H1 (cell line): ENCODE data around the gene TMEM39A. TPM values are rescaled to one million over a fixed set of nuclear protein-coding genes. Genes with fewer than 3 reads are reported as not detected.

ENCODE experiments used
- CTCF ChIA-PET: fragments of 300-600 bp; sonication (Branson Sonifier 250); formaldehyde crosslinking; loops from one replicate; lab custom pipeline; 2021; ENCODE audit not compliant: partially characterized antibody; lab: Charles Lee
- POLR2A ChIA-PET: fragments of 300-600 bp; sonication (Branson Sonifier 250); formaldehyde crosslinking; loops from one replicate; lab custom pipeline; 2021; ENCODE audit warnings: inconsistent platforms; ENCODE audit not compliant: partially characterized antibody; lab: Charles Lee
- DNase-seq, 2 experiments: peaks; one replicate each; pipeline versions ENCODE4 v3.0.0 to v3.0.0-alpha.2; 2010 to 2022; ENCODE audit warnings: low spot score in 2 of 2, low read depth in 1 of 2, mixed read lengths in 1 of 2
- FAIRE-seq: peaks from 2 replicates; lab custom pipeline; 2011; peaks lifted over from hg19 to GRCh38; lab: Jason Lieb, UNC
- H2AFZ ChIP-seq: 2 replicates; pipeline ENCODE4 v1.8.1; 2012; ENCODE audit warnings: low read length, inconsistent platforms
- H2AK5ac ChIP-seq: 2 replicates; pipeline ENCODE4 v1.6.1; 2013; ENCODE audit warnings: low read depth, low read length
- H2BK120ac ChIP-seq: replicated peaks from 2 replicates; pipeline ENCODE3; 2013; ENCODE audit warnings: low read depth, low read length, inconsistent platforms
- H2BK12ac ChIP-seq: 2 replicates; pipeline ENCODE4 v1.6.1; 2013; ENCODE audit warnings: low read depth, low read length
- H2BK15ac ChIP-seq: 2 replicates; pipeline ENCODE4 v1.6.1; 2013; ENCODE audit warnings: low read length
- H2BK20ac ChIP-seq: 2 replicates; pipeline ENCODE4 v1.6.1; 2013; ENCODE audit warnings: low read length
- H2BK5ac ChIP-seq: 2 replicates; pipeline ENCODE4 v1.6.1; 2013; ENCODE audit warnings: low read depth, low read length
- H3K14ac ChIP-seq: 2 replicates; pipeline ENCODE4 v1.6.1; 2013; ENCODE audit warnings: inconsistent platforms; ENCODE audit not compliant: insufficient read length
- H3K18ac ChIP-seq: 2 replicates; pipeline ENCODE4 v1.6.1; 2013; ENCODE audit warnings: low read length; ENCODE audit errors: extremely low read depth
- H3K23ac ChIP-seq: 2 replicates; pipeline ENCODE4 v1.6.1; 2013; ENCODE audit warnings: inconsistent platforms; ENCODE audit not compliant: insufficient read length
- H3K23me2 ChIP-seq: 2 replicates; pipeline ENCODE4 v1.6.1; 2013; ENCODE audit warnings: low read depth, low read length
- H3K27ac ChIP-seq: 2 replicates; pipeline ENCODE4 v1.6.1; 2011; ENCODE audit warnings: low read depth, low read length, inconsistent platforms
- H3K27me3 ChIP-seq, 4 experiments: replicated peaks in 1 of 4; 1 replicate in 1 of 4; 2 replicates in 3 of 4; pipeline versions ENCODE4 v1.6.1 to v1.8.1; 2011 to 2013; ENCODE audit warnings: low read length in 3 of 4, mild to moderate bottlenecking in 3 of 4, inconsistent platforms in 2 of 4, mixed read lengths in 2 of 4, moderate library complexity in 1 of 4; ENCODE audit not compliant: control insufficient read depth in 3 of 4, insufficient read depth in 3 of 4; ENCODE audit errors: extremely low read depth in 1 of 4
- H3K36me3 ChIP-seq, 4 experiments: 2 replicates each; pipeline versions ENCODE4 v1.6.1 to v1.8.1; 2011 to 2013; ENCODE audit warnings: mild to moderate bottlenecking in 4 of 4, low read length in 3 of 4, moderate library complexity in 2 of 4, control low read depth in 1 of 4, inconsistent platforms in 1 of 4; ENCODE audit not compliant: insufficient read depth in 4 of 4, control insufficient read depth in 2 of 4
- H3K4ac ChIP-seq: replicated peaks from 2 replicates; pipeline ENCODE3; 2013; ENCODE audit warnings: low read length, low read depth, mixed read lengths, inconsistent platforms; ENCODE audit not compliant: insufficient read length
- H3K4me1 ChIP-seq, 4 experiments: replicated peaks in 1 of 4; 1 replicate in 1 of 4; 2 replicates in 3 of 4; pipeline versions ENCODE4 v1.6.1 to v1.8.1; 2011 to 2013; ENCODE audit warnings: low read length in 3 of 4, inconsistent platforms in 2 of 4, mixed read lengths in 1 of 4; ENCODE audit not compliant: insufficient read depth in 4 of 4, control insufficient read depth in 3 of 4
- H3K4me2 ChIP-seq, 2 experiments: 2 replicates each; pipeline versions ENCODE4 v1.6.1 to v1.8.1; 2011 to 2013; ENCODE audit warnings: low read depth in 2 of 2, low read length in 2 of 2, control low read depth in 1 of 2, inconsistent platforms in 1 of 2, mild to moderate bottlenecking in 1 of 2; ENCODE audit not compliant: insufficient read depth in 1 of 2
- H3K4me3 ChIP-seq, 4 experiments: fragments of 200-600, 300-600 bp in 1 of 4; sonication (generic), shearing (Covaris generic), sonication (Bioruptor Twin) in 1 of 4; 2 replicates each; pipeline versions ENCODE4 v1.5.1 to v1.8.1; 2011 to 2016; ENCODE audit warnings: low read length in 4 of 4, low read depth in 3 of 4, control low read depth in 2 of 4, inconsistent platforms in 2 of 4, mild to moderate bottlenecking in 2 of 4, mixed read lengths in 1 of 4, moderate library complexity in 1 of 4; ENCODE audit not compliant: insufficient read depth in 2 of 4; ENCODE audit errors: extremely low read depth in 1 of 4
- H3K56ac ChIP-seq: replicated peaks from 2 replicates; pipeline ENCODE3; 2013; ENCODE audit warnings: low read depth, mild to moderate bottlenecking, mixed read lengths, low read length, inconsistent platforms; ENCODE audit not compliant: insufficient read length
- H3K79me1 ChIP-seq: 2 replicates; pipeline ENCODE4 v1.6.1; 2013; ENCODE audit warnings: low read depth, low read length, control low read depth
- H3K79me2 ChIP-seq, 2 experiments: 2 replicates each; pipeline versions ENCODE4 v1.6.1 to v1.8.1; 2012 to 2013; ENCODE audit warnings: low read length in 2 of 2, mild to moderate bottlenecking in 2 of 2, inconsistent platforms in 1 of 2; ENCODE audit not compliant: insufficient read depth in 2 of 2, control insufficient read depth in 1 of 2
- H3K9ac ChIP-seq, 4 experiments: replicated peaks in 1 of 4; 1 replicate in 1 of 4; 2 replicates in 3 of 4; pipeline versions ENCODE4 v1.6.1 to v1.8.1; 2011 to 2013; ENCODE audit warnings: low read depth in 3 of 4, low read length in 3 of 4, control low read depth in 2 of 4, mild to moderate bottlenecking in 2 of 4, moderate library complexity in 2 of 4, inconsistent platforms in 1 of 4; ENCODE audit errors: extremely low read depth in 1 of 4
- H3K9me3 ChIP-seq, 2 experiments: 2 replicates each; pipeline versions ENCODE4 v1.6.1 to v1.8.1; 2012 to 2013; ENCODE audit warnings: mild to moderate bottlenecking in 2 of 2, moderate library complexity in 2 of 2, control low read depth in 1 of 2, inconsistent platforms in 1 of 2, low read depth in 1 of 2, low read length in 1 of 2, mixed read lengths in 1 of 2; ENCODE audit not compliant: insufficient read depth in 2 of 2
- H4K20me1 ChIP-seq, 2 experiments: replicated peaks in 1 of 2; 2 replicates each; pipeline versions ENCODE3 to v1.8.1; 2011 to 2013; ENCODE audit warnings: inconsistent platforms in 2 of 2, low read length in 2 of 2, mild to moderate bottlenecking in 1 of 2; ENCODE audit not compliant: insufficient read depth in 2 of 2, control insufficient read depth in 1 of 2
- H4K5ac ChIP-seq: 2 replicates; pipeline ENCODE4 v1.6.1; 2013; ENCODE audit warnings: low read length, low read depth, mixed read lengths, inconsistent platforms; ENCODE audit not compliant: insufficient read length
- H4K8ac ChIP-seq: 2 replicates; pipeline ENCODE4 v1.8.0; 2013; ENCODE audit warnings: mild to moderate bottlenecking, moderate library complexity, low read length, inconsistent platforms; ENCODE audit not compliant: insufficient read depth; ENCODE audit errors: extremely low read depth
- H4K91ac ChIP-seq: replicated peaks from 2 replicates; pipeline ENCODE3; 2013; ENCODE audit warnings: low read length, mixed read lengths, inconsistent platforms; ENCODE audit not compliant: insufficient read length
- BACH1 ChIP-seq: IDR thresholded peaks from 2 replicates; pipeline ENCODE4 v1.6.1; 2012; ENCODE audit warnings: low read length, improper control_type of control experiment
- JUN ChIP-seq: IDR thresholded peaks from 2 replicates; pipeline ENCODE4 v1.6.1; 2011; ENCODE audit warnings: low read depth, mild to moderate bottlenecking, improper control_type of control experiment, low read length
- KDM4A ChIP-seq: IDR thresholded peaks from one replicate; pipeline ENCODE4 v1.7.1; 2012; ENCODE audit warnings: low read depth, mild to moderate bottlenecking, moderate library complexity, low read length, inconsistent platforms; ENCODE audit not compliant: severe bottlenecking
- NRF1 ChIP-seq: IDR thresholded peaks from 2 replicates; pipeline ENCODE4 v1.6.1; 2011; ENCODE audit warnings: mild to moderate bottlenecking, low read depth, low read length, improper control_type of control experiment
- PHF8 ChIP-seq: fragments of 200-600 bp; sonication (generic); conservative IDR thresholded peaks from 2 replicates; pipeline ENCODE4 v1.7.1; 2012; ENCODE audit warnings: low read depth, mild to moderate bottlenecking, inconsistent platforms, low read length, moderate library complexity
- POU5F1 ChIP-seq: IDR thresholded peaks from 2 replicates; pipeline ENCODE4 v1.6.1; 2011; ENCODE audit warnings: low read depth, mild to moderate bottlenecking, low read length, moderate library complexity
- RFX5 ChIP-seq: IDR thresholded peaks from 2 replicates; pipeline ENCODE4 v1.6.1; 2011; ENCODE audit warnings: low read depth, low read length, improper control_type of control experiment, borderline replicate concordance
- SIN3A ChIP-seq, 2 experiments: IDR thresholded peaks in 1 of 2; conservative IDR thresholded peaks in 1 of 2; 2 replicates each; pipeline ENCODE4 v1.6.1; 2011 to 2012; ENCODE audit warnings: low read length in 2 of 2, improper control_type of control experiment in 1 of 2, low read depth in 1 of 2, mild to moderate bottlenecking in 1 of 2
- SIRT6 ChIP-seq: IDR thresholded peaks from one replicate; pipeline ENCODE4 v1.7.1; 2012; ENCODE audit warnings: low read length, inconsistent platforms
- SP2 ChIP-seq: IDR thresholded peaks from 2 replicates; pipeline ENCODE4 v1.6.1; 2012; ENCODE audit warnings: mild to moderate bottlenecking, low read length, inconsistent platforms
- SRF ChIP-seq: IDR thresholded peaks from 2 replicates; pipeline ENCODE4 v1.6.1; 2011; ENCODE audit warnings: mild to moderate bottlenecking, low read depth, low read length, moderate library complexity
- TBP ChIP-seq: IDR thresholded peaks from 2 replicates; pipeline ENCODE4 v1.6.1; 2011; ENCODE audit warnings: low read depth, low read length, improper control_type of control experiment
- YY1 ChIP-seq: IDR thresholded peaks from 2 replicates; pipeline ENCODE4 v1.6.1; 2011; ENCODE audit warnings: low read depth, mild to moderate bottlenecking, low read length
- WGBS, 2 experiments: shearing (Covaris generic) in 1 of 2; methylation state at CpG; one replicate each; pipeline versions ENCODE4 v1.1.6 to v1.1.7; 2013 to 2015; ENCODE audit warnings: low lambda C conversion rate in 2 of 2, mixed read lengths in 2 of 2, inconsistent platforms in 1 of 2, low coverage in 1 of 2, missing lambda C conversion rate in 1 of 2; ENCODE audit not compliant: insufficient replicate concordance in 2 of 2, insufficient coverage in 1 of 2, insufficient read length in 1 of 2; ENCODE audit errors: extremely low coverage in 1 of 2, missing lambda C conversion rate in 1 of 2; 5-methylcytosine and 5-hydroxymethylcytosine counted together
- polyA plus RNA-seq, 7 experiments: library from polyadenylated mRNA; depleted of rRNA in 3 of 7; stranded (reverse) in 5 of 7; unstranded in 2 of 7; fragments of >200 nt in 5 of 7; fragments of 200-250 nt in 2 of 7; gene quantifications; 1 replicate in 5 of 7; 2 replicates in 1 of 7; 4 replicates in 1 of 7; pipeline versions ENCODE4 v1.2.1 to v1.2.3, GENCODE V29; 2011 to 2013; ENCODE audit warnings: missing spikeins in 2 of 7, mixed read lengths in 2 of 7
- total RNA-seq: library from RNA; stranded (reverse); fragmentation: NEBNext Ultra II Directional; extraction: Animal tissue kit (Norgen Biotek cat#: 25700); gene quantifications from 2 replicates; pipeline ENCODE4 v1.2.1, GENCODE V29; 2021
- TF ChIP-seq, protein P1 (sequence below): IDR thresholded peaks from 2 replicates; pipeline ENCODE4 v1.6.1; 2012; ENCODE audit warnings: inconsistent platforms

The TMEM39A gene
- total and polyA plus RNA-seq, 2 of the 8 experiments (the other 6 are each of a cell fraction or from before 2014, with no cell fraction given): 26.8 to 36.1 TPM

DNA sequence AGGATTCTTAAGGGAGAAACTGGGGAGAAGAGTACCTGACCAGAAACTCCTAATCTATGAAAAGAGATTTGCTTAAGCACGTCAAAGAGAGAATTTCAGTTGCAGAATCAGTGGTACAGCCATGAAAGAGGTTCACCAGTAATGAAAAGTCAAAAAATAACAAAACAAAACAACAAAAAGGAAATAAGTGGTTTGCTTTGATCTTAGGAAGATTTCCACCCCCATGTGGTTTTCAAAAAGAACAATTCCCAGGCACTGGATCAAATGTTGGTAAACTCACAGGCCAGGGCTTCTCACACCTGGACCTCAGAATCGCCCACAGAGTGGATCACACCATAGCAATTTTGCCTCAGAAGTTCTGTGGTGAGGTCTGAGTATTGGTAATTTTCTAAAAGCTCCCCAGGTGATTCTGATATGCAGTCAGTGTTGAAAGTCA, 67.5 kb downstream of the TMEM39A start:
- H3K4me1 ChIP-seq: peaks cover 2 to 17% (median 9%) of the 10 kb centered on the region in 4 experiments; a peak in 6 of 7 replicates
- CTCF ChIA-PET: interaction anchor here (0.9 to 1.5 kb wide), 6 partner anchors 10 to 512 kb away, joined by 3 to 8 read pairs (median 3); no protein-coding TSS in a partner anchor
- TF ChIP-seq, protein P1, sequence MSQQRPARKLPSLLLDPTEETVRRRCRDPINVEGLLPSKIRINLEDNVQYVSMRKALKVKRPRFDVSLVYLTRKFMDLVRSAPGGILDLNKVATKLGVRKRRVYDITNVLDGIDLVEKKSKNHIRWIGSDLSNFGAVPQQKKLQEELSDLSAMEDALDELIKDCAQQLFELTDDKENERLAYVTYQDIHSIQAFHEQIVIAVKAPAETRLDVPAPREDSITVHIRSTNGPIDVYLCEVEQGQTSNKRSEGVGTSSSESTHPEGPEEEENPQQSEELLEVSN: no peak
- TF ChIP-seq NRF1 (no peak), SP2 (no peak), PHF8 (no peak), KDM4A (no peak), SIN3A (conservative IDR thresholded peaks at IDR 0.05 in 1 of 2, IDR thresholded peaks at IDR 0.05 in 1 of 2; ENCODE audit: low read depth in 1 of 2, low read length in 2 of 2) (no peak), TBP (no peak), SIRT6 (no peak), YY1 (no peak), JUN (no peak), SRF (no peak), POU5F1 (no peak), BACH1 (no peak), RFX5 (no peak)

More for the DNA sequence above, 67.5 kb downstream of the TMEM39A start:
- Histone ChIP-seq H3K9me3 (no peaks in the 10 kb centered on the region), H4K8ac (no peak overlapping the region), H3K14ac (no peak overlapping the region), H4K20me1 (no peaks in the 10 kb centered on the region), H3K4me2 (no peak overlapping the region), H3K23ac (no peak overlapping the region), H3K27ac (no peak overlapping the region), H2AFZ (no peak overlapping the region), H3K4ac (no peak overlapping the region), H3K56ac (no peak overlapping the region), H3K79me2 (no peaks in the 10 kb centered on the region), H2BK20ac (no peak overlapping the region), H3K9ac (no peak overlapping the region), H3K27me3 (no peaks in the 10 kb centered on the region), H3K18ac (no peak overlapping the region), H2BK120ac (no peak overlapping the region), H4K5ac (no peak overlapping the region), H2BK5ac (no peak overlapping the region), H2BK12ac (no peak overlapping the region), H2BK15ac (no peak overlapping the region), H2AK5ac (no peak overlapping the region), H3K79me1 (no peaks in the 10 kb centered on the region; the same call in 1 of the 2 replicates), H3K23me2 (no peaks in the 10 kb centered on the region), H3K36me3 (no peaks in the 10 kb centered on the region), H3K4me3 (no peak overlapping the region), H4K91ac (no peak overlapping the region)
- FAIRE-seq: no peak
- POLR2A ChIA-PET: interaction anchor here (1.1 kb wide), 1 partner anchor 92 kb away, joined by 4 read pairs; no protein-coding TSS in a partner anchor
- DNase-seq: no peak
- 89% methylated on average over 2 of the region's 2 CpGs; no CpG with 5 or more reads in 1 of the 2 experiments for WGBS, 2 experiments
